ENCODE measurements around the gene WDR41.
"Not testable (repeated sequence)": the region's sequence is repeated elsewhere in the genome, so short reads cannot be mapped to it uniquely, and the experiment has no call there.

The WDR41 gene, protein sequence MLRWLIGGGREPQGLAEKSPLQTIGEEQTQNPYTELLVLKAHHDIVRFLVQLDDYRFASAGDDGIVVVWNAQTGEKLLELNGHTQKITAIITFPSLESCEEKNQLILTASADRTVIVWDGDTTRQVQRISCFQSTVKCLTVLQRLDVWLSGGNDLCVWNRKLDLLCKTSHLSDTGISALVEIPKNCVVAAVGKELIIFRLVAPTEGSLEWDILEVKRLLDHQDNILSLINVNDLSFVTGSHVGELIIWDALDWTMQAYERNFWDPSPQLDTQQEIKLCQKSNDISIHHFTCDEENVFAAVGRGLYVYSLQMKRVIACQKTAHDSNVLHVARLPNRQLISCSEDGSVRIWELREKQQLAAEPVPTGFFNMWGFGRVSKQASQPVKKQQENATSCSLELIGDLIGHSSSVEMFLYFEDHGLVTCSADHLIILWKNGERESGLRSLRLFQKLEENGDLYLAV

DNA sequence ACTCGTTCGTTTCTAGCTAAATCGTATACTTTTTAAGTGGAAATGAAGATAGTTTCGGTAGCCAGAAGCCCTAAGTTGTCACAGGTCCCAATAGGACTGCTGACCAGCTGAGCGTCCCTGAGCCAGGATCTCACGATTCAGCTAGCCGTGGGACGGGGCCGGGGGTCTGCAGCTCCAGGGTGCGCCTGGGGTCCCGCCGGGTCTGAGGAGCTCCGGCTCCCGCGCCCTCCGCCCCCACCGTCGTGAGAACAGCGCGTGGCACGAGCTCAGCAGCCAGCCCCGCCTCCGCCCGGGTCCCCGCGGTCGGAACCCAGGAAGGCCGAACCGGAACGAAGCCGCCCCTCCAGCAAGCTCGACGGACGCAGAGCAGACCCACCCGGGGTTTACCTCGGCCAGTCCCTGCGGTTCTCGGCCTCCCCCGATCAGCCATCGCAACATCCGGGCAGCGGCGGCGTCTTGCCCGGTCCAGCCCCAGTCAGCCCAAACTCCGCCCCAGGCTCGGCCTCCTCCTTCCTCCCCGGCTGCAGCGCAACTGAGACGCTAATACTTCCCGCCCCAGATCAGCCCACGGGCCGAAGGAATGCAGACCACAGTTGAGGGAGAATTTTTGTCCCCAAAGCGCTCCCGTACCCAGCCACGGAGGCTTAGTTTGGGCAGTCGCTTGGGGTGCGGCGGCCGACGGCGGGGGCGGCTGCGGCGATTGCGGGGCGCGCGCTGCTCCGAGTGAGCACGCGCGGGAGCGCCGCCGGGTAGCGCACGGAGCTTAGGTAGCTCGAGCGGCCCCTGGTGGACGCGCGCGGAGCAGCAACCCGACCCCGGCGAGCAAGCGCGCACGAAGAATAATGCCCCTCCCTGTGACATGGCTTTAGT lies at the start of gene WDR41:
Gene WDR41 (minus strand): TSS at position 534 of the 870 bp plus-strand sequence. CDS start 96 bp downstream, at position 438.
- Mint-ChIP-seq H3K4me3 (peak within 1 kb of the TSS; percentile 94), H3K36me3 (ENCODE audit: low read depth) (peaks cover 7% of the 10 kb centered on the region), H3K4me1 (ENCODE audit: low read depth) (peaks cover 23% of the 10 kb centered on the region), H3K27ac (peak within 1 kb of the TSS; percentile 92), H3K9me3 (no peaks in the 10 kb centered on the region), H3K27me3 (ENCODE audit: low read depth) (peaks cover 23% of the 10 kb centered on the region)

DNA sequence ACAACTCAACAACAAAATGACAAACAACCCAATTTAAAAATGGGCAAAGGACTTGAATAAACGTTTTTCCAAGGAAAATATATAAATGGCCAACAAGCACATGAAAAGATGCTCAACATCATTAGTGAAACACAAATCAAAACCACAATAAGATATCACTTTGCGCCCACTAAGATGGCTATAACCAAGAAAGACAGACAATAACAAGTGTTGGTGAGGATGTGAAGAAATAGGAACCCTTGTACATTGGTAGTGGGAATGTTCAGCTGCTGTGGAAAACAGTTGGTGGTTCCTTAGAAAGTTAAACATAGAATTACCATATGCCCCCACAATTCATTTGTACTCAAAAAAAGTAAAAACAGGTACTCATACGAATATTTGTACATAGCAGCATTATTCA lies 39.2 kb upstream of the WDR41 start:
- H3K36me3 Mint-ChIP-seq (ENCODE audit: low read depth), result no peaks in the 10 kb centered on the region
- peaks cover 51% of the 10 kb centered on the region for H3K27me3 Mint-ChIP-seq (ENCODE audit: low read depth)

DNA sequence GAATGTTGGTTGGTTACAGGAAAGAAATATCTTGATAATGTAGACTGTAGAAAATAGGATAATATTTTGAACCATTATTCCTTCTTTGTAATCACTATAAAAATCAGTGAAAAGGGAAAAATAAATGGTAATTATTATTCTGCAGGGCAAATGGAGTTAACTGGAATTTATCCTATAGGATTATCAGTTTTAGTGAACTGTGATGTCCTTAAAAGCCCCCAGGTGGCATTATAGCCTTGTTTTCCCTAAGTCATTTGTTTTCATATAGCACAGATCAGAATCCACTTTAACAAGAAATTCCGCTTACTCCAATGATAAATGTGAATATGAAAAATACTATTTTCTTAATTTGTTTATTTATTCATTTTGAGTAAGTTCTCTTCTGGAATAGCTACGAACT lies 26.2 kb upstream of the WDR41 start:
- Mint-ChIP-seq H3K27ac (no peak overlapping the region), H3K9me3 (no peaks in the 10 kb centered on the region), H3K4me3 (no peak overlapping the region), H3K4me1 (ENCODE audit: low read depth) (no peaks in the 10 kb centered on the region), H3K36me3 (ENCODE audit: low read depth) (no peaks in the 10 kb centered on the region), H3K27me3 (ENCODE audit: low read depth) (peaks cover 11% of the 10 kb centered on the region)

More for the DNA sequence above, 39.2 kb upstream of the WDR41 start:
- Mint-ChIP-seq H3K27ac (no peak overlapping the region), H3K9me3 (no peaks in the 10 kb centered on the region), H3K4me1 (ENCODE audit: low read depth) (no peaks in the 10 kb centered on the region), H3K4me3 (no peak overlapping the region)

DNA sequence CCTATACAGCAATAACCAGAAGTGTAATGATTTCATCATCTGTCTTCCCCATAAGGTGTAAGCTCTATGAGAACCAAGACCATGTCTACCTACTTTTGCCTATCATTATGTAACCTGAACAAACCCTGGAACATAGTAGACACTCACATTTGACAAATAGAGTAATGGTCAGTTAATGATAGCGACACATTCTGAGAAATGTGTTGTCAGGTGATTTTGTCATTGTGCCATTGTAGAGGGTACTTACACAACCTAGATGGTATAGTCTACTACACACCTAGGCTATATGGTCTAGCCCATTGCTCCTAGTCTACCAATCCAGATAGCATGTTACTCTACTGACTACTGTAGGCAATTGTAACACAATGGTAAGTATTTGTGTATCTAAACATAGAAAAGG lies 22.3 kb upstream of the WDR41 start:
- H3K4me3 Mint-ChIP-seq, result no peak overlapping the region
- peaks cover 6% of the 10 kb centered on the region for H3K27me3 Mint-ChIP-seq (ENCODE audit: low read depth)
- no peaks in the 10 kb centered on the region for H3K9me3 Mint-ChIP-seq
- no peaks in the 10 kb centered on the region for H3K36me3 Mint-ChIP-seq (ENCODE audit: low read depth)
- H3K27ac Mint-ChIP-seq, result no peak overlapping the region
- H3K4me1 Mint-ChIP-seq (ENCODE audit: low read depth), result no peaks in the 10 kb centered on the region

DNA sequence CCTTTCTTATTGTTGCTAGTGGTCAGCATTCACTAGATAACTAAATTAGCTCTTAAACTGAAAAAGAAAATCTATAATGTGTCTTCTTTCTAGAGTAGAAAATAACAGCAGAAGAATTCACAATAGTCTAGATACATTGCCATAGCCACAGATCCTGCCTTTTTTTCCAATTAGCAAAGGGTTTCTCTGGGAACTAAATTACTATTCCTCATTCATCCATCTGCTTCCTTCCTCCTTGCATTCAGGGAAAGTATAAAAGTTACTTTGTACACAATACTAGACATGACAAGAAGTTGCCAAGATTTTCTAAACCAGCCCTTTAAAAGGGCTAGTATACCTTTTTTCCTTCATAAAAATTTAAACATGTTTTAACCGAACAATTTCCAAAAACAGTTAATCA lies 21.2 kb upstream of the WDR41 start:
- Mint-ChIP-seq H3K27ac (no peak overlapping the region), H3K4me3 (no peak overlapping the region), H3K4me1 (ENCODE audit: low read depth) (no peaks in the 10 kb centered on the region), H3K9me3 (no peaks in the 10 kb centered on the region), H3K27me3 (ENCODE audit: low read depth) (peaks cover 11% of the 10 kb centered on the region), H3K36me3 (ENCODE audit: low read depth) (no peaks in the 10 kb centered on the region)

DNA sequence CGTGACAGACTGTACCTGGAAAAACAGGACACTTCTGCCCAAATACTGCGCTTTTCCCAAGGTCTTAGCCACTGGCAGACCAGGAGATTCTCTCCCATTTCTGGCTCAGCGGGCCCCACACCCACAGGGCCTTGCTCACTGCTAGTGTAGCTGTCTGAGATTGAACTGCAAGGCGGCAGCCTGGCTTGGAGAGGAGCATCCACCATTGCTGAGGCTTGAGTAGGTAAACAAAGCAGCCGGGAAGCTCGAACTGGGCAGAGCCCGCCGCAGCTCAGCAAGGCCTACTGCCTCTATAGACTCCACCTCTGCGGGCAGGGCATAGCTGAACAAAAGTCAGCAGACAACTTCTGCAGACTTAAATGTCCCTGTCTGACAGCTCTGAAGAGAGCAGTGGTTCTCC lies 9.0 kb upstream of the WDR41 start:
- H3K4me3 Mint-ChIP-seq; H3K4me1 Mint-ChIP-seq (ENCODE audit: low read depth); H3K36me3 Mint-ChIP-seq (ENCODE audit: low read depth); H3K27ac Mint-ChIP-seq: not testable (repeated sequence)
- Mint-ChIP-seq H3K9me3 (peaks cover 11% of the 10 kb centered on the region), H3K27me3 (ENCODE audit: low read depth) (peaks cover 51% of the 10 kb centered on the region)

DNA sequence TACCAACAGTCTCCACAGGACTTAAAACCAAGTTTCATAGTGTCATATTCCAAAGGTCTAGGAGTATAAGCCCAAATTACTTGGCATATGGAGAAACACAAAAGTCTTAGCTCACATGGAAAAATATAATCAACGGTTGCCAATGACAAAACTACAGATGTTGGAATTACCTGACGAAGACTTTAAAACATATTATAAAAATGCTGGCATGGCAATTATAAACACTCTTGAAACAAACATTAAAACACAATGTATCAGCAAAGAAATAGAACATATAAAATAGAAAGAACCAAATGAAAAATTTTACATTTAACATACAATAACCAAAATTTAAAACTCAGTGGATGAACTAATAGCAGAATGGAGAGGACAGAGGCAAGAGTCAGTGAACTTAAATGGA lies 7.9 kb upstream of the WDR41 start:
- Mint-ChIP-seq H3K27me3 (ENCODE audit: low read depth) (peaks cover 50% of the 10 kb centered on the region), H3K27ac (no peak overlapping the region), H3K4me1 (ENCODE audit: low read depth) (peaks cover 6% of the 10 kb centered on the region)

DNA sequence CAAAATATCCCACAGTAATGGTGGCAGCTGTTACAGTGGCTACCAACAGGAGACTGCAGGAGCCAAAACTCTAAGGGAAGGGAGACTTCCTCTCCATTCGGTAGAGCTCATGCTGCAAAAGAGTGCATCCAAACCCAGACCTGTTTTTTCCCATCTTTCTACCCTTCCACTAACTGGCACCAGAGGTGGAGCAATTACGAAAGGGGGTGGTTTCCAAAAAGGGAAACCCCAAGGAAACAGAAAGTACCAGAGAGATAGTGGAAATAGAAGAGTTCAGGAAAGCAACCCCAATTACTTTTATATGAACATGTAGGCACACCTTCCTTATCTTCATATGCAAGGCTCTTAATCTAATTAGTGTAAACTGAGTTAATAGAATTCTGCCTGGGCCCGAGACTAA lies 7.3 kb upstream of the WDR41 start:
- Mint-ChIP-seq H3K4me1 (ENCODE audit: low read depth) (peaks cover 9% of the 10 kb centered on the region), H3K36me3 (ENCODE audit: low read depth) (peaks cover 1% of the 10 kb centered on the region), H3K4me3 (no peak overlapping the region), H3K9me3 (peaks cover 11% of the 10 kb centered on the region), H3K27ac (no peak overlapping the region), H3K27me3 (ENCODE audit: low read depth) (peaks cover 47% of the 10 kb centered on the region)

More for the DNA sequence above, 7.9 kb upstream of the WDR41 start:
- no peak overlapping the region for H3K4me3 Mint-ChIP-seq
- peaks cover 1% of the 10 kb centered on the region for H3K36me3 Mint-ChIP-seq (ENCODE audit: low read depth)
- H3K9me3 Mint-ChIP-seq, result peaks cover 11% of the 10 kb centered on the region

DNA sequence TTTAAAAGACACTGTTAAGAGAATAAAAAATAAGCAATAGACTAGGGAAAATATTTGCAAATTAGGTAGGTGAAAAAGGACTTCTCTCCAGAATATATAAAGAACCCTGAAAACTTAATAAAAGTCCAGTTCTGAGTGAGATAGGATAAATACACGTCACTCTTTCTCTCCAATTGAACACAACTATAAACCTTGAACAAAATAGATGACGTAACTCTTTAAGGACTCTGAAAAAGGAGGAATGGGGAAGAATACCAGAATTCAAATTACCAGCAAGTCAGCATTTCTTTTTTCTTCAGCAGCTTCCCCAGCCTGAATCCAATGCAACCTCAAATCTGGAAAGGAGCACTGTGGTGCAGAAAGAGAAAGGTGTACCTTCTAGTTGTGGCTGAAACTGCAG lies 6.8 kb upstream of the WDR41 start:
- no peak overlapping the region for H3K27ac Mint-ChIP-seq

DNA sequence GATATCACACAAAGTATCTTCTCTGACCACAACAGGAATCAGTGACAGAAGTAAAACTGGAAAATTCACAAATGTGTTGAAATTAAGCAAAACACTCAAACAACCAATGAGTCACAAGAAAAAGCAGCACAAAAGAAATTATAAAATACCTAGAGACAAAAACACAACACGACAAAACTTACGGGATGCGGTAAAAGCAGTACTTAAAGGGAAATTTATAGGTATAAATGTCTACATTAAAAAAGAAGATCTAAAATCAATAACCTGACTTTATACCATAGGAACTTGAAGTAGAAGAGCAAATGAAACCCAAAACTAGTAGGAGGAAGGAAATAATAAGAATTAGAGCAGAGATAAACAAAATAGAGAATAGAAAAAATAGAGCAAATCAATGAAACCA lies 2.8 kb upstream of the WDR41 start:
- Mint-ChIP-seq H3K27ac (no peak overlapping the region), H3K4me3 (peak overlapping the region; percentile 2), H3K27me3 (ENCODE audit: low read depth) (peaks cover 34% of the 10 kb centered on the region), H3K36me3 (ENCODE audit: low read depth) (peaks cover 5% of the 10 kb centered on the region), H3K9me3 (no peaks in the 10 kb centered on the region), H3K4me1 (ENCODE audit: low read depth) (peaks cover 22% of the 10 kb centered on the region)

More for the DNA sequence above, 6.8 kb upstream of the WDR41 start:
- Mint-ChIP-seq H3K36me3 (ENCODE audit: low read depth) (peaks cover 1% of the 10 kb centered on the region), H3K4me1 (ENCODE audit: low read depth) (peaks cover 9% of the 10 kb centered on the region), H3K4me3 (no peak overlapping the region), H3K27me3 (ENCODE audit: low read depth) (peaks cover 47% of the 10 kb centered on the region), H3K9me3 (peaks cover 11% of the 10 kb centered on the region)

DNA sequence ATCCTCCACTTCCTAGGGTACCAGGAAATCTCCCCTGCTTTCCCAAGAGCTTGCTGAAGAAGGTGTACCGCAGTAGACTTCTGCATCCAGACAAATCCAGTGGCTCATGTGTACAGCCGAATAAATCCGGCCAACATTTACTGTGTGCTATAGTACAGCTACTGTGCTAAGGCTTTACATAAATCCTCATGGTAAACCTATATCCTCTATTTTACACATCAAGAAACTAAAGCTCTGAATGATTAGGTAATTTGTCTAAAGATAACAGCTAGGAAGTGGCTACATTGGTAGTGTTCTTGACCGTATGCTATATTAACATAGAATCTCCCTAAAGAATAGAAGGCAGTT lies 511 bp upstream of the WDR41 start:
- Mint-ChIP-seq H3K9me3 (no peaks in the 10 kb centered on the region), H3K4me3 (peak overlapping the region; percentile 94), H3K36me3 (ENCODE audit: low read depth) (peaks cover 7% of the 10 kb centered on the region), H3K4me1 (ENCODE audit: low read depth) (peaks cover 23% of the 10 kb centered on the region), H3K27ac (peak overlapping the region; percentile 80), H3K27me3 (ENCODE audit: low read depth) (peaks cover 27% of the 10 kb centered on the region)

DNA sequence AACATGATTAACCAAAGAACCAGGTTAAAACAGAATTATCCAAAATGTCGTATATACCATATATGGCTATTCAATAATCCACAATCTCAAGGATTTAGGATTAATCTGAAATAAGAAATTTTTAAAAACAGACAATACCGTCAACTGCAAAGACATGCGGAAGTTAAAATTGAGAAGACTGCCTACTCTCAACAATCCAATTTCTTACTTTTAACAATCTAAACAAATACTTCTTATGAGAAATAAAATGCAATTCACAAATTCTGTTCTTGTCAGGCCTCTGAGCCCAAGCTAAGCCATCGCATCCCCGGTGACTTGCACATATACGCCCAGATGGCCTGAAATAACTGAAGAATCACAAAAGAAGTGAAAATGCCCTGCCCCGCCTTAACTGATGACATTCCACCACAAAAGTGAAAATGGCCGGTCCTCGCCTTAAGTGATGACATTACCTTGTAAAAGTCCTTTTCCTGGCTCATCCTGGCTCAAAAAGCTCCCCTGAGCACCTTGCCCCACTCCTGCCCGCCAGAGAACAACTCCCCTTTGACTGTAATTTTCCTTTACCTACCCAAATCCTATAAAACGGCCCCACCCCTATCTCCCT lies 1.3 kb downstream of the WDR41 start:
- Mint-ChIP-seq H3K27ac (peak overlapping the region; percentile 92), H3K27me3 (ENCODE audit: low read depth) (peaks cover 11% of the 10 kb centered on the region), H3K4me1 (ENCODE audit: low read depth) (peaks cover 23% of the 10 kb centered on the region), H3K4me3 (peak overlapping the region; percentile 94)
- not testable (repeated sequence) for H3K36me3 Mint-ChIP-seq (ENCODE audit: low read depth); H3K9me3 Mint-ChIP-seq

DNA sequence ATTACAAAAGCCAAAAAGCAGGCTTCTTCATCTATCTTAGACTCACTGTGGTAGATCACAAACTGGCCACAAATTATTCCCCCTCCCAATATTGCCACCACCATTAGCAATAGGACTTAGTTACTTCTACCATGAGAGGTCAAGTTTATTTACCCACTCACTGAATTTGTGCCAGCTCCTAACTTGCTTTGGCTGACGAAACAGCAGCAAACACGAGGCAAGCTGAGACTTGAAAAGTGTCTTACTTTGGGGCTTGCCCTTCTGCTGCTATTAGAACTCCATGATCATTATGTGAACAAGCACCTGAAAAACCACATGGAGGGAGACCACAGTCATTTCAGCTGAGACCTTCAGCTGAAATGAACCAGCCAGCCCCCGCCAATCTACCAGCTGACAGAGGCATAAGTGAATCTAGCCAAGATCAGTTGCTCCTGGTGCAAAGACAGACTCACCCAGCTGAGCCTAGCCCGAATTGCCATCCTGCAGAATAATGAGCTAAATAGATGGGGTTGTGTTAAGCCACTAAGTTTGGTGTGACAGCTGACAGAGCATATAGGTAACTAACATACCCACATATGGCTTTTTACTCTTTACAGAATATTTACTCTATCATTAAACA lies 5.7 kb downstream of the WDR41 start:
- Mint-ChIP-seq H3K4me1 (ENCODE audit: low read depth) (peaks cover 11% of the 10 kb centered on the region), H3K27ac (no peak overlapping the region), H3K9me3 (no peaks in the 10 kb centered on the region), H3K27me3 (ENCODE audit: low read depth) (peaks cover 4% of the 10 kb centered on the region), H3K4me3 (no peak overlapping the region), H3K36me3 (ENCODE audit: low read depth) (peaks cover 9% of the 10 kb centered on the region)

DNA sequence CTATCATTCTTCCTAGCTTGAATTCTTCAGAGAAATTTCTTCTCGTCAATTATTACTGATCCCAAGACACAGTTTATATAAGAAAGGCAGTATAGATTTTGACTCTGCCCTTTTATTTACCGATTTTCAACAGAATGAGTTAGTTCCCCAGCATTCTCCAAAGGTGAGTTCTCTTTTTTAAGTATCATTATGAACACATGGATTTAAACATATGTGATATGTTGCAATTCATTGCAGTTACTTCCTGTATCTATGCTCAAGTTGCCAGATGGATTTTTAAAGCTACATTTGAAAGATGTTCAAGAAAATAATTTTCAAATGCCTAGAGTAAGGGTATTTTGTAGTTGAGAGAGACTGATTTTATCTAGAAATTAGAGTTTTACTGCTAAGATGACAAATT lies 8.4 kb downstream of the WDR41 start:
- H3K36me3 Mint-ChIP-seq (ENCODE audit: low read depth), result peaks cover 4% of the 10 kb centered on the region
- H3K4me3 Mint-ChIP-seq, result no peak overlapping the region
- no peak overlapping the region for H3K27ac Mint-ChIP-seq
- no peaks in the 10 kb centered on the region for H3K27me3 Mint-ChIP-seq (ENCODE audit: low read depth)
- no peaks in the 10 kb centered on the region for H3K4me1 Mint-ChIP-seq (ENCODE audit: low read depth)
- H3K9me3 Mint-ChIP-seq, result no peaks in the 10 kb centered on the region
